ENCODE measurements around the gene GDNF.

DNA sequence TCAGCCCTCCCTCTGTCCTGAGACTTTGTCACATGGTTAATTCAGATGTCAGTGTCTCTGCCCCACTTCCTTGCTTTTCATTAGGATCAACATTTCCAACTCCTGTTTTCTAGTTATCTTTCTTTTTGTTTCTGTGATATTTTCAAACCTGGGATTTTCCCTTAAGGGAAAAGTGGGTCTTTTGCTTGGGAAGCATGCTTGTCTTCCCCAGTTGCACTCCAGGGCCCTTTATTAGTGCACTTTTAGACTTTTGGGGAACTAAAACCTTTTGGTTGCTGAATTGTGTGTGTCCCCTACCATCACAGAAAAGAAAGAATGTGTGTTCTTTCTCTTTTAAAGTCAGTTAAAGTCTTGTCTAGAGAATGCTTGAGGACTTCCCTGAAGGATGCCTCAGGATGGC lies 18.4 kb upstream of the GDNF start:
- TF ChIP-seq POLR2AphosphoS5 (IDR thresholded peaks at IDR 0.05; ENCODE audit: low read depth, low read length) (no peak), TAF1 (IDR thresholded peaks at IDR 0.05; ENCODE audit: borderline replicate concordance, insufficient read depth, low read length) (no peak), SIN3A (IDR thresholded peaks at IDR 0.05; ENCODE audit: borderline replicate concordance, insufficient read depth, low read length) (no peak)
- TF ChIP-seq, protein P1, sequence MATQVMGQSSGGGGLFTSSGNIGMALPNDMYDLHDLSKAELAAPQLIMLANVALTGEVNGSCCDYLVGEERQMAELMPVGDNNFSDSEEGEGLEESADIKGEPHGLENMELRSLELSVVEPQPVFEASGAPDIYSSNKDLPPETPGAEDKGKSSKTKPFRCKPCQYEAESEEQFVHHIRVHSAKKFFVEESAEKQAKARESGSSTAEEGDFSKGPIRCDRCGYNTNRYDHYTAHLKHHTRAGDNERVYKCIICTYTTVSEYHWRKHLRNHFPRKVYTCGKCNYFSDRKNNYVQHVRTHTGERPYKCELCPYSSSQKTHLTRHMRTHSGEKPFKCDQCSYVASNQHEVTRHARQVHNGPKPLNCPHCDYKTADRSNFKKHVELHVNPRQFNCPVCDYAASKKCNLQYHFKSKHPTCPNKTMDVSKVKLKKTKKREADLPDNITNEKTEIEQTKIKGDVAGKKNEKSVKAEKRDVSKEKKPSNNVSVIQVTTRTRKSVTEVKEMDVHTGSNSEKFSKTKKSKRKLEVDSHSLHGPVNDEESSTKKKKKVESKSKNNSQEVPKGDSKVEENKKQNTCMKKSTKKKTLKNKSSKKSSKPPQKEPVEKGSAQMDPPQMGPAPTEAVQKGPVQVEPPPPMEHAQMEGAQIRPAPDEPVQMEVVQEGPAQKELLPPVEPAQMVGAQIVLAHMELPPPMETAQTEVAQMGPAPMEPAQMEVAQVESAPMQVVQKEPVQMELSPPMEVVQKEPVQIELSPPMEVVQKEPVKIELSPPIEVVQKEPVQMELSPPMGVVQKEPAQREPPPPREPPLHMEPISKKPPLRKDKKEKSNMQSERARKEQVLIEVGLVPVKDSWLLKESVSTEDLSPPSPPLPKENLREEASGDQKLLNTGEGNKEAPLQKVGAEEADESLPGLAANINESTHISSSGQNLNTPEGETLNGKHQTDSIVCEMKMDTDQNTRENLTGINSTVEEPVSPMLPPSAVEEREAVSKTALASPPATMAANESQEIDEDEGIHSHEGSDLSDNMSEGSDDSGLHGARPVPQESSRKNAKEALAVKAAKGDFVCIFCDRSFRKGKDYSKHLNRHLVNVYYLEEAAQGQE (IDR thresholded peaks at IDR 0.05; ENCODE audit: insufficient read depth in 1 of 2, low read depth in 2 of 2, low read length in 2 of 2): no peak
